K562 (cell line): ENCODE measurements around the gene BCO1. TPM values are rescaled to one million over a fixed set of nuclear protein-coding genes. Genes with fewer than 3 reads are reported as not detected.

ENCODE experiments used
- ATAC-seq: fragments of 200-7000 bp; cut with Tn5 transposase; 3 replicates; pipeline ENCODE4 v1.9.1; 2020; ENCODE audit warnings: moderate library complexity
- BruUV-seq: library from RNA; stranded (reverse); fragments of 400-500 nt; replicated peaks from 2 replicates; lab custom pipeline; 2021; lab: Mats Ljungman, UMichigan
- CTCF ChIA-PET: fragments of 300-600 bp; formaldehyde crosslinking; extraction: SDS; loops from one replicate; lab custom pipeline; 2021; ENCODE audit warnings: low intra/inter-chr PET ratio; lab: Yijun Ruan, JAX
- POLR2A ChIA-PET: fragments of 300-600, 350-650 bp; sonication (Branson Sonifier 250); formaldehyde crosslinking; extraction: SDS; loops from one replicate; lab custom pipeline; 2021; ENCODE audit warnings: antibody characterized with exemption, inconsistent platforms; lab: Yijun Ruan, JAX
- DNase-seq, 4 experiments: peaks; one replicate each; pipeline versions ENCODE4 v3.0.0 to v3.0.0-alpha.2; 2011 to 2018; ENCODE audit warnings: low spot score in 3 of 4, mixed read lengths in 3 of 4; ENCODE audit errors: extremely low read depth in 1 of 4
- FAIRE-seq: peaks from 2 replicates; lab custom pipeline; 2011; peaks lifted over from hg19 to GRCh38; lab: Jason Lieb, UNC
- H2AFZ ChIP-seq: 2 replicates; pipeline ENCODE4 v1.6.0; 2011; ENCODE audit warnings: low read depth, low read length, control low read depth, inconsistent platforms
- H3K27ac ChIP-seq: fragments of 200-600 bp; 3 replicates; pipeline ENCODE4 v1.8.0; 2011; ENCODE audit warnings: low read depth, mild to moderate bottlenecking, control low read depth, inconsistent platforms, low read length, moderate library complexity, mixed read lengths; ENCODE audit errors: extremely low read depth
- H3K27me3 ChIP-seq, 2 experiments: fragments of 300-600 bp in 1 of 2; 2 replicates in 1 of 2; 3 replicates in 1 of 2; pipeline versions ENCODE4 v1.6.0 to v1.8.0; 2011; ENCODE audit warnings: inconsistent platforms in 2 of 2, low read length in 2 of 2, mild to moderate bottlenecking in 1 of 2, mixed read lengths in 1 of 2, moderate library complexity in 1 of 2; ENCODE audit not compliant: control insufficient read depth in 2 of 2, insufficient read depth in 2 of 2
- H3K36me3 ChIP-seq: fragments of 300-600 bp; 3 replicates; pipeline ENCODE4 v1.8.0; 2011; ENCODE audit warnings: mild to moderate bottlenecking, low read length, inconsistent platforms; ENCODE audit not compliant: control insufficient read depth, insufficient read depth
- H3K4me1 ChIP-seq, 2 experiments: fragments of 200-600 bp in 1 of 2; replicated peaks in 1 of 2; 2 replicates in 1 of 2; 3 replicates in 1 of 2; pipeline versions ENCODE4 v1.5.1 to v1.8.0; 2011; ENCODE audit warnings: inconsistent platforms in 2 of 2, low read length in 2 of 2, mild to moderate bottlenecking in 1 of 2, mixed read lengths in 1 of 2, moderate library complexity in 1 of 2; ENCODE audit not compliant: control insufficient read depth in 2 of 2, insufficient read depth in 2 of 2
- H3K4me2 ChIP-seq: 2 replicates; pipeline ENCODE4 v1.6.1; 2011; ENCODE audit warnings: low read length, control low read depth, inconsistent platforms, mixed read lengths; ENCODE audit not compliant: insufficient read depth
- H3K4me3 ChIP-seq: fragments of 200-600 bp; sonication (generic), shearing (Covaris generic); 2 replicates; pipeline ENCODE4 v1.5.1; 2016; ENCODE audit warnings: control low read depth, inconsistent platforms
- H3K79me2 ChIP-seq: fragments of 200-600 bp; 3 replicates; pipeline ENCODE4 v1.8.0; 2011; ENCODE audit warnings: low read length, inconsistent platforms; ENCODE audit not compliant: control insufficient read depth, insufficient read depth
- H3K9ac ChIP-seq, 2 experiments: 2 replicates each; pipeline versions ENCODE4 v1.6.0 to v1.6.1; 2011; ENCODE audit warnings: low read depth in 2 of 2, low read length in 2 of 2, control low read depth in 1 of 2, inconsistent platforms in 1 of 2, mild to moderate bottlenecking in 1 of 2, mixed read lengths in 1 of 2; ENCODE audit not compliant: insufficient read depth in 1 of 2
- H3K9me1 ChIP-seq: one replicate; pipeline ENCODE4 v1.6.0; 2011; ENCODE audit warnings: inconsistent platforms, mild to moderate bottlenecking, low read length, moderate library complexity; ENCODE audit not compliant: control insufficient read depth, insufficient read depth
- H3K9me3 ChIP-seq: replicated peaks from 2 replicates; pipeline ENCODE4 v1.5.1; 2011; ENCODE audit warnings: low read depth, low read length, inconsistent platforms; ENCODE audit not compliant: control insufficient read depth, insufficient read depth
- H4K20me1 ChIP-seq: replicated peaks from 2 replicates; pipeline ENCODE4 v1.6.1; 2011; ENCODE audit warnings: low read length, inconsistent platforms, mixed read lengths; ENCODE audit not compliant: control insufficient read depth, insufficient read depth
- CBX2 ChIP-seq: fragments of 200-600 bp; sonication (generic); IDR thresholded peaks from one replicate; pipeline ENCODE4 v1.6.1; 2012; ENCODE audit warnings: mild to moderate bottlenecking, low read length, inconsistent platforms; ENCODE audit not compliant: insufficient read depth, poor library complexity, severe bottlenecking
- MIER1 ChIP-seq: fragments of 450-650 bp; IDR thresholded peaks from 2 replicates; pipeline ENCODE4 v1.6.1; 2016; ENCODE audit warnings: antibody characterized with exemption, mild to moderate bottlenecking, low read depth
- NFIX ChIP-seq: fragments of 250-450 bp; sonication (Bioruptor Pico); IDR thresholded peaks from 2 replicates; pipeline ENCODE4 v1.4.0; 2020; ENCODE audit warnings: low read depth, mild to moderate bottlenecking, moderate library complexity
- PBX2 ChIP-seq, 2 experiments: IDR thresholded peaks in 1 of 2; conservative IDR thresholded peaks in 1 of 2; 2 replicates each; pipeline ENCODE4 v1.6.1; 2016; ENCODE audit warnings: low read depth in 2 of 2, mild to moderate bottlenecking in 1 of 2, missing compliant biosample characterization in 1 of 2, missing genetic modification characterization in 1 of 2, moderate library complexity in 1 of 2
- PTRF ChIP-seq: fragments of 450-650 bp; IDR thresholded peaks from 2 replicates; pipeline ENCODE4 v1.6.1; 2016; ENCODE audit warnings: mild to moderate bottlenecking, missing genetic modification characterization, missing compliant biosample characterization
- ZNF224 ChIP-seq: sonication (generic); formaldehyde crosslinking; IDR thresholded peaks from 2 replicates; pipeline ENCODE4 v1.8.0; 2022; ENCODE audit warnings: mild to moderate bottlenecking, missing genetic modification reagents
- ZNF431 ChIP-seq: sonication (generic); formaldehyde crosslinking; IDR thresholded peaks from 2 replicates; pipeline ENCODE4 v1.8.0; 2022; ENCODE audit warnings: mild to moderate bottlenecking, missing genetic modification reagents
- WGBS: fragments of 100-300 bp; shearing (Covaris generic); methylation state at CpG from one replicate; pipeline ENCODE4 v1.1.6; 2016; ENCODE audit warnings: low coverage, mixed read lengths; ENCODE audit not compliant: insufficient coverage; ENCODE audit errors: missing lambda C conversion rate; 5-methylcytosine and 5-hydroxymethylcytosine counted together
- in situ Hi-C: fragments of 300-500 bp; cut with MboI; formaldehyde crosslinking; loops from 4 replicates; pipeline ENCODE4 v1.15.0; 2018; ENCODE audit warnings: inconsistent platforms, mixed read lengths
- intact Hi-C: fragments of 100-400 bp; cut with micrococcal nuclease; formaldehyde crosslinking; loops from 2 replicates; pipeline ENCODE4 v1.14.2; 2022
- polyA plus RNA-seq, 8 experiments: library from polyadenylated mRNA; depleted of rRNA in 4 of 8; stranded (reverse) in 5 of 8; unstranded in 3 of 8; fragments of >200 nt; fragmentation: Nextera tagmentation in 2 of 8; fragmentation: Illumina TruSeq in 1 of 8; extraction: Ambion mirVana in 2 of 8; extraction: Trizol in 1 of 8; gene quantifications; 2 replicates each; pipeline versions ENCODE4 v1.2.1 to v1.2.3, GENCODE V29; 2011 to 2014; ENCODE audit warnings: inconsistent platforms in 1 of 8, missing spikeins in 1 of 8
- total RNA-seq, 7 experiments: library from RNA; depleted of rRNA in 6 of 7; stranded (reverse); fragments of >200 nt in 6 of 7; fragmentation: Illumina TruSeq in 2 of 7; extraction: Trizol in 2 of 7; gene quantifications; 2 replicates each; pipeline versions ENCODE4 v1.2.1 to v1.2.3, GENCODE V29; 2011 to 2021; ENCODE audit warnings: low replicate concordance in 1 of 7

BCO1 gene
- total and polyA plus RNA-seq, 9 of the 15 experiments (the other 6 are each of a cell fraction or from before 2014, with no cell fraction given), result not detected

GRCh38 chr16:81329947-81330346, 91.5 kb downstream of the BCO1 start:
- TF ChIP-seq PBX2 (CRISPR knock-in tag; IDR thresholded peaks at IDR 0.05; ENCODE audit: low read depth), result no peak
- TF ChIP-seq PBX2 (tag; conservative IDR thresholded peaks at IDR 0.05; ENCODE audit: low read depth), result no peak
- TF ChIP-seq ZNF431 (CRISPR knock-in tag), result no peak
- no peak for TF ChIP-seq NFIX (CRISPR knock-in tag)
- TF ChIP-seq MIER1, result no peak
- TF ChIP-seq ZNF224 (CRISPR knock-in tag), result no peak
- no peak for TF ChIP-seq CBX2
- TF ChIP-seq PTRF, result no peak
- Histone ChIP-seq H3K79me2 (peaks cover 3% of the 10 kb centered on the region; the same call in 1 of the 3 replicates), H3K36me3 (no peaks in the 10 kb centered on the region), H2AFZ (no peak overlapping the region), H3K9ac (no peak overlapping the region), H3K9me1 (no peaks in the 10 kb centered on the region), H3K4me2 (no peak overlapping the region), H3K9me3 (no peaks in the 10 kb centered on the region), H3K4me3 (no peak overlapping the region), H3K4me1 (no peaks in the 10 kb centered on the region), H3K27me3 (no peaks in the 10 kb centered on the region), H3K27ac (no peak overlapping the region), H4K20me1 (peaks cover 9% of the 10 kb centered on the region; the same call in 1 of the 2 replicates)
- CTCF ChIA-PET, result no interaction called here
- ATAC-seq (no peak), DNase-seq (no peak), FAIRE-seq (no peak)
- WGBS, result 91% methylated on average over 5 of the region's 5 CpGs
- in situ Hi-C loops, result no loop called here
- BruUV-seq, result no TSS peak
- intact Hi-C loops, result no loop called here
- POLR2A ChIA-PET, result interaction anchor here (1.0 to 1.2 kb wide), 2 partner anchors 11 to 16 kb away, joined by 4 read pairs; partner anchors contain the start of gene GAN
